Fibroblast of lung (primary cell): ENCODE data around the gene MORN3. TPM values are rescaled to one million over a fixed set of nuclear protein-coding genes. Genes with fewer than 3 reads are reported as not detected.

Source experiments
- DNase-seq, 2 donors: peaks; one replicate each; pipeline versions ENCODE4 v3.0.0 to v3.0.0-alpha.2; 2010; ENCODE audit warnings: low read depth in 2 of 2
- H2AFZ ChIP-seq: 2 replicates; pipeline ENCODE4 v1.5.1; 2012; ENCODE audit warnings: low read length, control low read depth, inconsistent platforms
- H3K27ac ChIP-seq: 2 replicates; pipeline ENCODE4 v1.5.1; 2011; ENCODE audit warnings: low read length, control low read depth; ENCODE audit not compliant: insufficient read depth
- H3K27me3 ChIP-seq: 2 replicates; pipeline ENCODE4 v1.5.1; 2011; ENCODE audit warnings: mild to moderate bottlenecking, low read length; ENCODE audit not compliant: control insufficient read depth, insufficient read depth
- H3K36me3 ChIP-seq: 2 replicates; pipeline ENCODE4 v1.5.1; 2011; ENCODE audit warnings: low read length; ENCODE audit not compliant: control insufficient read depth, insufficient read depth
- H3K4me1 ChIP-seq: 2 replicates; pipeline ENCODE4 v1.5.1; 2011; ENCODE audit warnings: low read length; ENCODE audit not compliant: control insufficient read depth, insufficient read depth; ENCODE audit errors: extremely low read depth
- H3K4me2 ChIP-seq: 2 replicates; pipeline ENCODE4 v1.5.1; 2011; ENCODE audit warnings: low read length, control low read depth; ENCODE audit not compliant: insufficient read depth; ENCODE audit errors: extremely low read depth
- H3K4me3 ChIP-seq, 4 experiments: fragments of 200-600 bp in 1 of 4; sonication (generic) in 1 of 4; replicated peaks in 1 of 4; 2 replicates each; pipeline ENCODE4 v1.5.1; 2011 to 2016; ENCODE audit warnings: low read length in 4 of 4, low read depth in 3 of 4, mild to moderate bottlenecking in 3 of 4, control low read depth in 2 of 4, inconsistent platforms in 1 of 4, mixed read lengths in 1 of 4; ENCODE audit not compliant: insufficient read depth in 1 of 4; ENCODE audit errors: control extremely low read depth in 1 of 4
- H3K79me2 ChIP-seq: 2 replicates; pipeline ENCODE4 v1.5.1; 2012; ENCODE audit warnings: mild to moderate bottlenecking, low read length, inconsistent platforms; ENCODE audit not compliant: control insufficient read depth, insufficient read depth
- H3K9ac ChIP-seq: 2 replicates; pipeline ENCODE4 v1.5.1; 2011; ENCODE audit warnings: mild to moderate bottlenecking, low read length, control low read depth; ENCODE audit not compliant: insufficient read depth
- H3K9me3 ChIP-seq: 2 replicates; pipeline ENCODE4 v1.5.1; 2012; ENCODE audit warnings: low read depth, low read length; ENCODE audit not compliant: control insufficient read depth, insufficient read depth
- H4K20me1 ChIP-seq: 2 replicates; pipeline ENCODE4 v1.5.1; 2011; ENCODE audit warnings: low read length; ENCODE audit not compliant: control insufficient read depth, insufficient read depth; ENCODE audit errors: extremely low read depth
- CTCF ChIP-seq, 2 donors: IDR thresholded peaks in 1 of 2; conservative IDR thresholded peaks in 1 of 2; 1 replicate in 1 of 2; 2 replicates in 1 of 2; pipeline ENCODE4 v1.5.1; 2011 to 2012; ENCODE audit warnings: low read length in 2 of 2, control low read depth in 1 of 2, inconsistent platforms in 1 of 2, low read depth in 1 of 2, mild to moderate bottlenecking in 1 of 2
- EZH2 ChIP-seq: IDR thresholded peaks from 2 replicates; pipeline ENCODE4 v1.5.1; 2012; ENCODE audit warnings: low read length, control low read depth, mild to moderate bottlenecking; ENCODE audit errors: missing control alignments
- polyA plus RNA-seq, 2 donors: library from polyadenylated mRNA; depleted of rRNA in 1 of 2; stranded (reverse) in 1 of 2; unstranded in 1 of 2; fragments of >200 nt; gene quantifications; 2 replicates each; pipeline ENCODE4 v1.2.1, GENCODE V29; 2011 to 2012; ENCODE audit warnings: missing spikeins in 1 of 2
- total RNA-seq: library from RNA; depleted of rRNA; stranded (reverse); fragments of >200 nt; gene quantifications from 2 replicates; pipeline ENCODE4 v1.2.1, GENCODE V29; 2014

Gene MORN3
- total and polyA plus RNA-seq, 2 donors (not counting 1 experiment from before 2014, with no cell fraction given): 0.61 to 0.83 TPM

DNA sequence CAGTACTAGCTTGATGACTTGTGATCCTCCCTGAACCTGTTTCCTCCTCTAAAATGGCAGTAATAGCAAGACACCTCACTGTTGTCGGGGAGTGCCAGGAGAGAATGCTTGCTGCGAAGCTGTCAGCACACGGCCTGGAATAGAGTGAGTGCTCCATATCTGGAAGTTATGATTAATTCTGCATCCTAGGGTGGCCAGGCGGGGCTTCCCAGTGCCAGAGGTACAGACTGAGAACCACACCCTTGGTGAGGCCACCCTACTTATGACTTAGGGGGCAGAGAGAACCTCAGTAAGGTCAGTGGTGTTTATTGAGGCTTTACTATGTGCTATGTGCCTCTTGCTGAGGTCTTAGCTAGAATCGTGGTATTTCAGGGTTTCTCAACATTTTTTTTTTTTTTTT is 20.1 kb downstream of the MORN3 start:
- Histone ChIP-seq H3K4me3 (no peak overlapping the region), H3K79me2 (no peaks in the 10 kb centered on the region), H4K20me1 (no peaks in the 10 kb centered on the region), H3K27ac (no peak overlapping the region), H3K9ac (no peak overlapping the region), H3K9me3 (no peaks in the 10 kb centered on the region), H2AFZ (no peak overlapping the region), H3K4me1 (no peaks in the 10 kb centered on the region), H3K36me3 (no peaks in the 10 kb centered on the region), H3K4me2 (no peak overlapping the region), H3K27me3 (no peaks in the 10 kb centered on the region)
- TF ChIP-seq EZH2 (no peak), CTCF (conservative IDR thresholded peaks at IDR 0.05 in 1 of 2, IDR thresholded peaks at IDR 0.05 in 1 of 2; ENCODE audit: low read depth in 1 of 2, low read length in 2 of 2) (no peak)
- no peak for DNase-seq

DNA sequence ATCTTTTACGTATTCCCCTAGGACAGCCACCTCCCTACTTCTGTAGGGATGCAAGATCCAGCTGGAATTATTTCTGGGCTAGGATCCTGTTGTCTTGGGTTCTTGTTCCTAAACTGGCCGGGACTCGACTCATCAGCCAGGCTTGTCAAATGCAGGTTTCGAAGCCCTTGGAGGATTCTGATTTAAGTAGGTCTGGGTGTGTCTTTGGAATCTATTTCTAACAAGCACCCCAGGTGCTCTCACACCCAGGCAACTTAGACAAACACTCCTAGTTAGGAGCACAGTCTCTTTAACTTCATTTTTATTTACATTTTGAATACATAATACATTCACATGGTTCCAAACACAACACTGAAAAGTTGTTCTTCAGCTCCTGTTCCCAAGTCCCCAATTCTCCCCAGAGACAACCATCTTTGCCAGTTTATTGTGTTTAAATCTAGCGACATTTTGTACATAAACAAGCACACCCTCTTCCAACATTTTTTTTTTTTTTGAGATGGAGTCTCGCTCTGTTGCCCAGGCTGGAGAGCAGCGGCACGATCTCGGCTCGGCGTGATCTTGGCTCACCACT is 20.9 kb downstream of the MORN3 start:
- Histone ChIP-seq H4K20me1 (no peaks in the 10 kb centered on the region), H3K36me3 (no peaks in the 10 kb centered on the region), H3K27ac (no peak overlapping the region), H3K4me2 (no peak overlapping the region), H3K9me3 (no peaks in the 10 kb centered on the region), H3K4me1 (no peaks in the 10 kb centered on the region), H3K4me3 (no peak overlapping the region), H3K79me2 (no peaks in the 10 kb centered on the region), H3K9ac (no peak overlapping the region), H3K27me3 (no peaks in the 10 kb centered on the region), H2AFZ (no peak overlapping the region)
- TF ChIP-seq CTCF (conservative IDR thresholded peaks at IDR 0.05 in 1 of 2, IDR thresholded peaks at IDR 0.05 in 1 of 2; ENCODE audit: low read depth in 1 of 2, low read length in 2 of 2) (no peak), EZH2 (no peak)
- DNase-seq: no peak

DNA sequence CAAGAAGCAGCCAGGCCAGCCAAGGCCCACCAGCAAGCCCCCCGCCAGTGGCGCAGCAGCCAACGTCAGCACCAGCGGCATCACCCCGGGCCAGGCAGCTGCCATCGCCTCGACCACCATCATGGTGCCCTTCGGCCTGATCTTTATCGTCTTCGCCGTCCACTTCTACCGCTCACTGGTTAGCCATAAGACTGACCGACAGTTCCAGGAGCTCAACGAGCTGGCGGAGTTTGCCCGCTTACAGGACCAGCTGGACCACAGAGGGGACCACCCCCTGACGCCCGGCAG is 28.2 kb downstream of the MORN3 start:
- Histone ChIP-seq H4K20me1 (no peaks in the 10 kb centered on the region), H3K4me3 (no peak overlapping the region), H3K79me2 (peaks cover 3% of the 10 kb centered on the region), H3K9me3 (no peaks in the 10 kb centered on the region), H3K36me3 (peaks cover 3% of the 10 kb centered on the region), H3K27me3 (no peaks in the 10 kb centered on the region), H3K4me1 (no peaks in the 10 kb centered on the region), H2AFZ (no peak overlapping the region), H3K9ac (no peak overlapping the region), H3K4me2 (no peak overlapping the region), H3K27ac (no peak overlapping the region)
- no peak for DNase-seq
- no peak for TF ChIP-seq CTCF (conservative IDR thresholded peaks at IDR 0.05 in 1 of 2, IDR thresholded peaks at IDR 0.05 in 1 of 2; ENCODE audit: low read depth in 1 of 2, low read length in 2 of 2)
- TF ChIP-seq EZH2: no peak
